Neural progenitor cell (in vitro differentiated cells): ENCODE results near the gene DARS1. TPM values are rescaled to one million over a fixed set of nuclear protein-coding genes. Genes with fewer than 3 reads are reported as not detected.
A peak's percentile ranks its signal among the peaks of the same experiment; 100 is the strongest.
"Not testable (repeated sequence)": the region's sequence is repeated elsewhere in the genome, so short reads cannot be mapped to it uniquely, and the experiment has no call there.

ENCODE experiments used
- DNase-seq: peaks from one replicate; pipeline ENCODE4 v3.0.0-alpha.2; 2016; ENCODE audit warnings: low spot score
- H2AFZ ChIP-seq: fragments of 200-600 bp; sonication (generic); replicated peaks from 2 replicates; pipeline ENCODE4 v1.6.1; 2016; ENCODE audit warnings: antibody characterized with exemption
- H3F3A ChIP-seq: fragments of 200-600 bp; sonication (generic); 2 replicates; pipeline ENCODE4 v1.6.1; 2016; ENCODE audit warnings: antibody characterized with exemption, low read depth
- H3K27ac ChIP-seq: fragments of 200-600 bp; sonication (generic); 2 replicates; pipeline ENCODE4 v1.5.1; 2016; ENCODE audit warnings: mild to moderate bottlenecking
- H3K27me3 ChIP-seq: fragments of 200-600 bp; sonication (generic); 2 replicates; pipeline ENCODE4 v1.6.1; 2016; ENCODE audit warnings: mild to moderate bottlenecking, moderate library complexity
- H3K36me3 ChIP-seq: fragments of 200-600 bp; sonication (generic); 2 replicates; pipeline ENCODE4 v1.5.1; 2016
- H3K4me1 ChIP-seq: fragments of 200-600 bp; sonication (generic); 2 replicates; pipeline ENCODE4 v1.6.1; 2016; ENCODE audit warnings: mixed run types
- H3K4me2 ChIP-seq: fragments of 200-600 bp; sonication (generic); 2 replicates; pipeline ENCODE4 v1.6.1; 2016
- H3K4me3 ChIP-seq: fragments of 200-600 bp; sonication (generic); 2 replicates; pipeline ENCODE4 v1.5.1; 2016
- H3K79me2 ChIP-seq: fragments of 200-600 bp; sonication (generic); 2 replicates; pipeline ENCODE4 v1.6.1; 2016; ENCODE audit warnings: low read depth
- H3K9ac ChIP-seq: fragments of 200-600 bp; sonication (generic); 2 replicates; pipeline ENCODE4 v1.6.1; 2016
- H3K9me3 ChIP-seq: fragments of 200-600 bp; sonication (generic); 2 replicates; pipeline ENCODE4 v1.5.1; 2016; ENCODE audit warnings: low read depth
- H4K20me1 ChIP-seq: fragments of 200-600 bp; sonication (generic); 2 replicates; pipeline ENCODE4 v1.6.1; 2016; ENCODE audit warnings: low read depth
- H3K27ac Mint-ChIP-seq: 3 replicates; pipeline ENCODE4 v1.8.0; 2021; ENCODE audit warnings: mixed read lengths
- H3K27me3 Mint-ChIP-seq: 2 replicates; pipeline ENCODE4 v1.8.0; 2022; ENCODE audit warnings: low read depth, mild to moderate bottlenecking, inconsistent platforms, moderate library complexity, mixed read lengths; ENCODE audit not compliant: insufficient read depth
- H3K36me3 Mint-ChIP-seq: 3 replicates; pipeline ENCODE4 v1.8.0; 2021; ENCODE audit warnings: mixed read lengths
- H3K4me1 Mint-ChIP-seq: 3 replicates; pipeline ENCODE4 v1.8.0; 2021; ENCODE audit warnings: mixed read lengths
- H3K4me3 Mint-ChIP-seq: 3 replicates; pipeline ENCODE4 v1.8.0; 2021; ENCODE audit warnings: mild to moderate bottlenecking, moderate library complexity, mixed read lengths
- H3K9me3 Mint-ChIP-seq: 3 replicates; pipeline ENCODE4 v1.8.0; 2020; ENCODE audit warnings: mixed read lengths
- EZH2 ChIP-seq: fragments of 200-600 bp; sonication (generic); IDR thresholded peaks from 2 replicates; pipeline ENCODE4 v1.6.1; 2017; ENCODE audit warnings: antibody characterized with exemption, mild to moderate bottlenecking, moderate library complexity
- EZH2phosphoT487 ChIP-seq: fragments of 200-600 bp; sonication (generic); IDR thresholded peaks from 2 replicates; pipeline ENCODE4 v1.6.1; 2017; ENCODE audit warnings: antibody characterized with exemption
- total RNA-seq: library from RNA; depleted of rRNA; stranded (reverse); fragments of >200 nt; gene quantifications from 2 replicates; pipeline ENCODE4 v1.2.3, GENCODE V29; 2015; ENCODE audit warnings: low replicate concordance
- TF ChIP-seq, protein P1 (sequence below): fragments of 200-600 bp; sonication (generic); IDR thresholded peaks from 2 replicates; pipeline ENCODE4 v1.5.1; 2017; ENCODE audit warnings: antibody characterized with exemption, mild to moderate bottlenecking

Gene DARS1
- total RNA-seq, 1 donor from 2014 or later, result 227 TPM

- Histone ChIP-seq H2AFZ (no peak overlapping the region), H3K27me3 (no peaks in the 10 kb centered on the region), H3K4me1 (peaks cover 8% of the 10 kb centered on the region), H3K4me3 (no peak overlapping the region), H3F3A (no peaks in the 10 kb centered on the region), H3K27ac (no peak overlapping the region), H3K4me2 (no peak overlapping the region), H3K9ac (no peak overlapping the region), H4K20me1 (no peaks in the 10 kb centered on the region), H3K9me3 (no peaks in the 10 kb centered on the region), H3K36me3 (no peaks in the 10 kb centered on the region), H3K79me2 (no peaks in the 10 kb centered on the region)
- H3K4me3 Mint-ChIP-seq, result no peak overlapping the region
- no peak for TF ChIP-seq EZH2
- TF ChIP-seq, protein P1, sequence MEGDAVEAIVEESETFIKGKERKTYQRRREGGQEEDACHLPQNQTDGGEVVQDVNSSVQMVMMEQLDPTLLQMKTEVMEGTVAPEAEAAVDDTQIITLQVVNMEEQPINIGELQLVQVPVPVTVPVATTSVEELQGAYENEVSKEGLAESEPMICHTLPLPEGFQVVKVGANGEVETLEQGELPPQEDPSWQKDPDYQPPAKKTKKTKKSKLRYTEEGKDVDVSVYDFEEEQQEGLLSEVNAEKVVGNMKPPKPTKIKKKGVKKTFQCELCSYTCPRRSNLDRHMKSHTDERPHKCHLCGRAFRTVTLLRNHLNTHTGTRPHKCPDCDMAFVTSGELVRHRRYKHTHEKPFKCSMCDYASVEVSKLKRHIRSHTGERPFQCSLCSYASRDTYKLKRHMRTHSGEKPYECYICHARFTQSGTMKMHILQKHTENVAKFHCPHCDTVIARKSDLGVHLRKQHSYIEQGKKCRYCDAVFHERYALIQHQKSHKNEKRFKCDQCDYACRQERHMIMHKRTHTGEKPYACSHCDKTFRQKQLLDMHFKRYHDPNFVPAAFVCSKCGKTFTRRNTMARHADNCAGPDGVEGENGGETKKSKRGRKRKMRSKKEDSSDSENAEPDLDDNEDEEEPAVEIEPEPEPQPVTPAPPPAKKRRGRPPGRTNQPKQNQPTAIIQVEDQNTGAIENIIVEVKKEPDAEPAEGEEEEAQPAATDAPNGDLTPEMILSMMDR, result no peak
- TF ChIP-seq EZH2phosphoT487, result no peak
- H3K27ac Mint-ChIP-seq, result no peak overlapping the region
- H3K9me3 Mint-ChIP-seq, result no peaks in the 10 kb centered on the region
- H3K4me1 Mint-ChIP-seq, result peaks cover 24% of the 10 kb centered on the region
- H3K36me3 Mint-ChIP-seq, result peaks cover 2% of the 10 kb centered on the region
- DNase-seq, result no peak
- H3K27me3 Mint-ChIP-seq, result peaks cover 2% of the 10 kb centered on the region
These were observed 103.0 kb downstream of the DARS1 start for GRCh38 chr2:135882415-135882814.

GRCh38 chr2:135876770-135877169 is 108.7 kb downstream of the DARS1 start:
- Histone ChIP-seq H3K79me2 (peaks cover 38% of the 10 kb centered on the region), H4K20me1 (peaks cover 41% of the 10 kb centered on the region), H3K4me3 (peak overlapping the region; percentile 82), H3K4me2 (peak overlapping the region; percentile 32), H3F3A (peaks cover 10% of the 10 kb centered on the region), H3K4me1 (peaks cover 25% of the 10 kb centered on the region), H2AFZ (peak overlapping the region; percentile 45)
- H3K27me3 ChIP-seq, H3K36me3 ChIP-seq, H3K27me3 Mint-ChIP-seq, H3K27ac Mint-ChIP-seq, H3K27ac ChIP-seq, H3K9me3 Mint-ChIP-seq, DNase-seq, H3K9me3 ChIP-seq, H3K9ac ChIP-seq: not testable (repeated sequence)
- Mint-ChIP-seq H3K4me3 (peak overlapping the region; percentile 94), H3K36me3 (peaks cover 21% of the 10 kb centered on the region), H3K4me1 (peaks cover 27% of the 10 kb centered on the region)

- H3K4me1 Mint-ChIP-seq, result peaks cover 26% of the 10 kb centered on the region
- peak within 1 kb of the TSS; percentile 65 for H3K27ac ChIP-seq
- H2AFZ ChIP-seq, result peak within 1 kb of the TSS; percentile 95
These were observed 109.2 kb downstream of the DARS1 start, which contains the start of gene MCM6 for GRCh38 chr2:135876066-135876711. TSS of gene MCM6 (minus strand) at chr2:135876443. CDS start at chr2:135876365, 78 bp downstream.

More at GRCh38 chr2:135876066-135876711, 109.2 kb downstream of the DARS1 start, which contains the start of gene MCM6:
- Histone ChIP-seq H3K4me3 (peak within 1 kb of the TSS; percentile 82), H4K20me1 (peaks cover 42% of the 10 kb centered on the region), H3K4me2 (peak within 1 kb of the TSS; percentile 93), H3K9ac (peak within 1 kb of the TSS; percentile 79), H3K9me3 (no peaks in the 10 kb centered on the region), H3K4me1 (peaks cover 25% of the 10 kb centered on the region), H3K36me3 (peaks cover 5% of the 10 kb centered on the region), H3K79me2 (peaks cover 42% of the 10 kb centered on the region), H3F3A (peaks cover 10% of the 10 kb centered on the region), H3K27me3 (no peaks in the 10 kb centered on the region)
- peak within 1 kb of the TSS; percentile 94 for H3K4me3 Mint-ChIP-seq
- H3K27me3 Mint-ChIP-seq, result no peaks in the 10 kb centered on the region
- TF ChIP-seq, protein P1, result peak; percentile 18
- TF ChIP-seq EZH2, result no peak
- peaks cover 26% of the 10 kb centered on the region for H3K36me3 Mint-ChIP-seq
- H3K27ac Mint-ChIP-seq, result peak within 1 kb of the TSS; percentile 39
- peak; percentile 99 for DNase-seq
- H3K9me3 Mint-ChIP-seq, result no peaks in the 10 kb centered on the region
